ENCODE measurements around the gene SCARB1.

The SCARB1 gene

DNA sequence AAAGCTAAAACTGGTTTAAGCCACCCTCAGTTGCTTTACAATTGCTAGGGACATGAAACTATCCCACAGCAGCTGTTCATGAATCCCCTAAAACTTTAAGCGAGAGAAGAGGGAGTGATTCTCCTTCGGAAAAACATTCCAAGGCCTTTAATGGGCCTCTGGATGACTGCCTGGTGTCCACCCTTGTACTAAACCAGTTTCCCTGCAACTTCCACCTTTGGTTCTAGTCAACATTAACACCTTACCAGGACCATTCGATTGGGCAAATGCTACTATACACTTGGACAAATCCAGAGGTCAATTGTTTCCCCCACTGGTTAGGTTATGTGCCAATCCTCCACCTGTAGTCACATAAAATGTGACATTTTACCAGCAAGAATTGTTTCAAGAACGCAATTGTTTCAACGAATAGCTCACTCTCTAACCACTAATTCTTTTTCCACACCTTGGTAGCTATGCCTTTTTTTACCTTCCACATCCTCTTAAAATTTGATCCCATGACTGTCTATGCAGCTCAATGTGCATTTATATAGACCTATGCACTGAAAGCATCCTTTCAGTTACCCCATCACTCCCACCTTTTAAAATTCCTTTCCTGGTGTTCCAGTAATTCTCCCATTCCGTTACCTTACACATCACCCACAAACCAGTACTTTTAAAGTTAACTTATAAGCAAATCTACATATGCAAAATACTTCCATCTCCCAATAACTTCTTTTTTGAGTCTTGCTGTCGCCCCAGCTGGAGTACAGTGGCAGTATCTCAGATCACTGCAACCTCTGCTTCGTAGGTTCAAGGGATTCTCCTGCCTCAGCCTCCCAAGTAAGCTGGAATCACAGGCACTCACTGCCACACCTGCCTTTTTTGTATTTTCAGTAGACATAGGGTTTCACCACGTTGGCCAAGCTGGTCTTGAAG lies 47.2 kb upstream of the SCARB1 start:
- Histone ChIP-seq H3K23ac (ENCODE audit: low read depth, low read length, poor library complexity) (no peak overlapping the region), H3K9me3 (replicated peaks in 1 of 2; ENCODE audit: control insufficient read depth in 2 of 2, insufficient read depth in 1 of 2, low read depth in 1 of 2, low read length in 2 of 2) (no peaks in the 10 kb centered on the region), H3K27me3 (ENCODE audit: control insufficient read depth in 3 of 3, insufficient read depth in 3 of 3, low read depth in 1 of 3, low read length in 3 of 3) (no peaks in the 10 kb centered on the region), H2BK12ac (ENCODE audit: low read length) (no peak overlapping the region), H2BK120ac (ENCODE audit: low read depth, low read length) (no peak overlapping the region), H3K36me3 (replicated peaks in 1 of 2; ENCODE audit: control insufficient read depth in 2 of 2, insufficient read depth in 2 of 2, low read length in 2 of 2) (peaks cover 18 to 37% of the 10 kb centered on the region in 2 donors), H4K91ac (ENCODE audit: low read depth, low read length, poor library complexity) (no peak overlapping the region), H3K27ac (replicated peaks; ENCODE audit: low read length) (no peak overlapping the region), H3K4me2 (ENCODE audit: insufficient read depth, low read length, poor library complexity, severe bottlenecking) (no peak overlapping the region), H2BK15ac (ENCODE audit: low read length) (no peak overlapping the region), H3K4me1 (ENCODE audit: control insufficient read depth in 2 of 2, insufficient read depth in 1 of 2, low read depth in 1 of 2, low read length in 2 of 2) (peaks cover 5 to 7% of the 10 kb centered on the region in 2 donors), H3K4ac (ENCODE audit: low read length) (no peak overlapping the region), H2AK5ac (ENCODE audit: low read depth, low read length) (no peak overlapping the region), H3K14ac (ENCODE audit: low read length) (no peak overlapping the region), H4K8ac (ENCODE audit: low read depth, low read length) (no peak overlapping the region), H3K79me1 (ENCODE audit: low read depth, low read length) (peaks cover 7% of the 10 kb centered on the region), H3K4me3 (ENCODE audit: low read length in 2 of 2) (peak overlapping the region in 1 of 2 donors; percentile 67), H3K9ac (ENCODE audit: low read depth, low read length, poor library complexity) (no peak overlapping the region), H2BK5ac (ENCODE audit: low read length) (no peak overlapping the region), H2AFZ (ENCODE audit: low read length) (no peak overlapping the region), H3K18ac (ENCODE audit: low read length) (no peak overlapping the region)
- DNase-seq (ENCODE audit: low spot score) = no peak
- WGBS, 2 donors (ENCODE audit: extremely low coverage in 2 of 2, insufficient read length in 2 of 2, insufficient replicate concordance in 1 of 2) = 100% methylated on average over 1 of the region's 9 CpGs; no CpG with 5 or more reads in 1 of the 2 donors

- no peak overlapping the region for H3K4ac ChIP-seq (ENCODE audit: low read length)
- no peak overlapping the region for H3K14ac ChIP-seq (ENCODE audit: low read length)
- H3K18ac ChIP-seq (ENCODE audit: low read length) = no peak overlapping the region
- H3K9me3 ChIP-seq (replicated peaks in 1 of 2; ENCODE audit: control insufficient read depth in 2 of 2, insufficient read depth in 1 of 2, low read depth in 1 of 2, low read length in 2 of 2) = no peaks in the 10 kb centered on the region
- no peak overlapping the region for H4K91ac ChIP-seq (ENCODE audit: low read depth, low read length, poor library complexity)
- no peaks in the 10 kb centered on the region for H3K27me3 ChIP-seq (ENCODE audit: control insufficient read depth in 3 of 3, insufficient read depth in 3 of 3, low read depth in 1 of 3, low read length in 3 of 3)
- H2BK120ac ChIP-seq (ENCODE audit: low read depth, low read length) = no peak overlapping the region
- no peak overlapping the region for H3K27ac ChIP-seq (replicated peaks; ENCODE audit: low read length)
- no CpG with 5 or more reads among the region's 8 CpGs for WGBS, 2 donors (ENCODE audit: extremely low coverage in 2 of 2, insufficient read length in 2 of 2, insufficient replicate concordance in 1 of 2)
- no peak for DNase-seq (ENCODE audit: low spot score)
- peaks cover 3% of the 10 kb centered on the region in 2 donors for H3K4me1 ChIP-seq (ENCODE audit: control insufficient read depth in 2 of 2, insufficient read depth in 1 of 2, low read depth in 1 of 2, low read length in 2 of 2)
- H2BK5ac ChIP-seq (ENCODE audit: low read length) = no peak overlapping the region
- H3K4me2 ChIP-seq (ENCODE audit: insufficient read depth, low read length, poor library complexity, severe bottlenecking) = no peak overlapping the region
- peaks cover 18 to 37% of the 10 kb centered on the region in 2 donors for H3K36me3 ChIP-seq (replicated peaks in 1 of 2; ENCODE audit: control insufficient read depth in 2 of 2, insufficient read depth in 2 of 2, low read length in 2 of 2)
- no peak overlapping the region for H2BK15ac ChIP-seq (ENCODE audit: low read length)
- H2BK12ac ChIP-seq (ENCODE audit: low read length) = no peak overlapping the region
- no peak overlapping the region for H3K4me3 ChIP-seq (ENCODE audit: low read length in 2 of 2)
- no peak overlapping the region for H2AK5ac ChIP-seq (ENCODE audit: low read depth, low read length)
- no peak overlapping the region for H3K23ac ChIP-seq (ENCODE audit: low read depth, low read length, poor library complexity)
- H2AFZ ChIP-seq (ENCODE audit: low read length) = no peak overlapping the region
- H4K8ac ChIP-seq (ENCODE audit: low read depth, low read length) = no peak overlapping the region
- peaks cover 7% of the 10 kb centered on the region for H3K79me1 ChIP-seq (ENCODE audit: low read depth, low read length)
- no peak overlapping the region for H3K9ac ChIP-seq (ENCODE audit: low read depth, low read length, poor library complexity)
These were observed 46.3 kb upstream of the SCARB1 start for GRCh38 chr12:124909831-124910560.

- H2AFZ ChIP-seq (ENCODE audit: low read length) = no peak overlapping the region
- no CpG with 5 or more reads among the region's 2 CpGs for WGBS, 2 donors (ENCODE audit: extremely low coverage in 2 of 2, insufficient read length in 2 of 2, insufficient replicate concordance in 1 of 2)
- no peak overlapping the region for H3K4me3 ChIP-seq (ENCODE audit: low read length in 2 of 2)
- no peak overlapping the region for H3K4me2 ChIP-seq (ENCODE audit: insufficient read depth, low read length, poor library complexity, severe bottlenecking)
- no peak overlapping the region for H4K91ac ChIP-seq (ENCODE audit: low read depth, low read length, poor library complexity)
- H2BK12ac ChIP-seq (ENCODE audit: low read length) = no peak overlapping the region
- no peak overlapping the region for H2BK120ac ChIP-seq (ENCODE audit: low read depth, low read length)
- H3K4ac ChIP-seq (ENCODE audit: low read length) = no peak overlapping the region
- peak; percentile 86 for DNase-seq (ENCODE audit: low spot score)
- no peak overlapping the region for H3K9ac ChIP-seq (ENCODE audit: low read depth, low read length, poor library complexity)
- no peak overlapping the region for H2AK5ac ChIP-seq (ENCODE audit: low read depth, low read length)
- peaks cover 4 to 8% of the 10 kb centered on the region in 2 donors for H3K4me1 ChIP-seq (ENCODE audit: control insufficient read depth in 2 of 2, insufficient read depth in 1 of 2, low read depth in 1 of 2, low read length in 2 of 2)
- no peak overlapping the region for H3K27ac ChIP-seq (replicated peaks; ENCODE audit: low read length)
- no peak overlapping the region for H2BK5ac ChIP-seq (ENCODE audit: low read length)
- H3K9me3 ChIP-seq (replicated peaks in 1 of 2; ENCODE audit: control insufficient read depth in 2 of 2, insufficient read depth in 1 of 2, low read depth in 1 of 2, low read length in 2 of 2) = no peaks in the 10 kb centered on the region
- H3K18ac ChIP-seq (ENCODE audit: low read length) = no peak overlapping the region
- H4K8ac ChIP-seq (ENCODE audit: low read depth, low read length) = no peak overlapping the region
- H3K36me3 ChIP-seq (replicated peaks in 1 of 2; ENCODE audit: control insufficient read depth in 2 of 2, insufficient read depth in 2 of 2, low read length in 2 of 2) = peaks cover 11 to 17% of the 10 kb centered on the region in 2 donors
- H3K79me1 ChIP-seq (ENCODE audit: low read depth, low read length) = no peaks in the 10 kb centered on the region
- no peak overlapping the region for H3K23ac ChIP-seq (ENCODE audit: low read depth, low read length, poor library complexity)
- no peak overlapping the region for H3K14ac ChIP-seq (ENCODE audit: low read length)
- H3K27me3 ChIP-seq (ENCODE audit: control insufficient read depth in 3 of 3, insufficient read depth in 3 of 3, low read depth in 1 of 3, low read length in 3 of 3) = no peaks in the 10 kb centered on the region
- no peak overlapping the region for H2BK15ac ChIP-seq (ENCODE audit: low read length)
These were observed 43.1 kb upstream of the SCARB1 start for GRCh38 chr12:124906606-124907261.
